HG03060 (cell line): Measurements from ENCODE around the gene TLK1.
"Not testable (repeated sequence)": the region's sequence is repeated elsewhere in the genome, so short reads cannot be mapped to it uniquely, and the experiment has no call there.

Experiments used
- ATAC-seq: cut with Tn5 transposase; IDR thresholded peaks from one replicate; pipeline ENCODE4 v1.9.1; 2021; ENCODE audit warnings: low read depth, moderate number of reproducible peaks; ENCODE audit not compliant: unreplicated experiment

Gene TLK1

GRCh38 chr2:171087547-171087946 is 73.1 kb downstream of the TLK1 start:
- ATAC-seq: no peak

GRCh38 chr2:171086352-171087290 is 74.1 kb downstream of the TLK1 start:
- no peak for ATAC-seq

- no peak for ATAC-seq
Measured at GRCh38 chr2:171084128-171084527, 76.6 kb downstream of the TLK1 start.

GRCh38 chr2:171083451-171083850 is 77.2 kb downstream of the TLK1 start:
- ATAC-seq: no peak

- ATAC-seq: no peak
Measured at GRCh38 chr2:171081649-171082111, 79.0 kb downstream of the TLK1 start.

GRCh38 chr2:171080607-171081006 is 80.1 kb downstream of the TLK1 start:
- no peak for ATAC-seq

- ATAC-seq: not testable (repeated sequence)
Measured at GRCh38 chr2:171076422-171076821, 84.3 kb downstream of the TLK1 start.

- no peak for ATAC-seq
Measured at GRCh38 chr2:171072164-171072563, 88.5 kb downstream of the TLK1 start.

- ATAC-seq: no peak
Measured at GRCh38 chr2:171069286-171069956, 91.3 kb downstream of the TLK1 start.

GRCh38 chr2:171066110-171066509 is 94.6 kb downstream of the TLK1 start:
- no peak for ATAC-seq

GRCh38 chr2:171057575-171057974 is 103.1 kb downstream of the TLK1 start:
- no peak for ATAC-seq

GRCh38 chr2:171056307-171056706 is 104.4 kb downstream of the TLK1 start:
- no peak for ATAC-seq

GRCh38 chr2:171049691-171050090 is 111.0 kb downstream of the TLK1 start:
- no peak for ATAC-seq

GRCh38 chr2:171046048-171046560 is 114.6 kb downstream of the TLK1 start:
- no peak for ATAC-seq

GRCh38 chr2:171044416-171044815 is 116.3 kb downstream of the TLK1 start:
- no peak for ATAC-seq

GRCh38 chr2:171042253-171042969 is 118.3 kb downstream of the TLK1 start:
- no peak for ATAC-seq

GRCh38 chr2:171036532-171036931 is 124.2 kb downstream of the TLK1 start:
- no peak for ATAC-seq

GRCh38 chr2:171034315-171034714 is 126.4 kb downstream of the TLK1 start:
- ATAC-seq: no peak

GRCh38 chr2:171025214-171025613 is 135.5 kb downstream of the TLK1 start:
- no peak for ATAC-seq

- ATAC-seq: no peak
Measured at GRCh38 chr2:171018522-171018921, 142.2 kb downstream of the TLK1 start.

- ATAC-seq: no peak
Measured at GRCh38 chr2:171016125-171016524, 144.6 kb downstream of the TLK1 start.
